AG04450 (cell line): ENCODE data around the gene SLC35E1. TPM values are rescaled to one million over a fixed set of nuclear protein-coding genes. Genes with fewer than 3 reads are reported as not detected.

Experiments used
- CTCF ChIA-PET: fragments of 300-600, 350-600 bp; formaldehyde crosslinking; extraction: SDS; loops from one replicate; lab custom pipeline; 2022; ENCODE audit warnings: antibody characterized with exemption, inconsistent platforms; lab: Charles Lee
- POLR2A ChIA-PET: fragments of 350-600 bp; formaldehyde crosslinking; extraction: SDS; loops from one replicate; lab custom pipeline; 2021; ENCODE audit warnings: antibody characterized with exemption, inconsistent platforms; lab: Yijun Ruan, JAX
- DNase-seq: peaks from one replicate; pipeline ENCODE4 v3.0.0-alpha.2; 2011; ENCODE audit warnings: low read depth, low spot score
- H3K27ac ChIP-seq: one replicate; pipeline ENCODE4 v1.5.1; 2012; ENCODE audit warnings: low read depth, low read length, control low read depth
- H3K27me3 ChIP-seq: one replicate; pipeline ENCODE4 v1.6.0; 2012; ENCODE audit warnings: low read length; ENCODE audit not compliant: control insufficient read depth, insufficient read depth
- H3K4me3 ChIP-seq: 2 replicates; pipeline ENCODE4 v1.5.1; 2011; ENCODE audit warnings: mild to moderate bottlenecking, low read depth, low read length, control low read depth
- H3K9me3 ChIP-seq: 2 replicates; pipeline ENCODE4 v1.5.1; 2012; ENCODE audit warnings: low read length; ENCODE audit not compliant: control insufficient read depth, insufficient read depth
- CTCF ChIP-seq: IDR thresholded peaks from 2 replicates; pipeline ENCODE4 v1.5.1; 2011; ENCODE audit warnings: low read depth, low read length, control low read depth, inconsistent platforms
- polyA plus RNA-seq: library from polyadenylated mRNA; depleted of rRNA; stranded (reverse); fragments of >200 nt; gene quantifications from 2 replicates; pipeline ENCODE4 v1.2.3, GENCODE V29; 2011

SLC35E1 gene
- polyA plus RNA-seq, 1 experiment, result 35.7 TPM

- Histone ChIP-seq H3K4me3 (no peak overlapping the region), H3K27ac (no peak overlapping the region), H3K27me3 (no peaks in the 10 kb centered on the region), H3K9me3 (no peaks in the 10 kb centered on the region)
- no peak for DNase-seq
- no peak for TF ChIP-seq CTCF
- CTCF ChIA-PET, result no interaction called here
- POLR2A ChIA-PET, result no interaction called here
Measured at GRCh38 chr19:16618248-16618647, 46.0 kb upstream of the SLC35E1 start.

DNA sequence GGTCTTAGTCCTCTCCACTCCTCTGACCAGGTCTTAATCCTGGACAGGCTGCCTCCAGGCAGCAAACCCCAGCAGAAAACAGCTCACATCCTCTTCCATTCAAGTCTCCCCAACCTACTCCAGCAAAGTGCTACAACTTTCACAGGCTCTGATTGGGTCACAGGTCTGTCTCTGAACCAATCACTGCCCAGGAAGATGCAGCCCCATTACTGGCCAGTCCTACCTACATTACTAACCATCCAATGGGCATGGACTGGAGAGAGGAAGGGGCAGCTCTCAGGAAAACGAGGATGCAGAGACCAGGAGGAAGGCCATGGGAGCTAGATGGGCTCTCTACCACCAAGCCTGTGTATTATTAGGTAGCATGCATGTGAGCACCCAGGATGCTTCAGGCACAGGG, 43.6 kb upstream of the SLC35E1 start:
- no peak for DNase-seq
- TF ChIP-seq CTCF, result no peak
- no peaks in the 10 kb centered on the region for H3K27me3 ChIP-seq
- CTCF ChIA-PET, result no interaction called here
- no peak overlapping the region for H3K27ac ChIP-seq
- no peaks in the 10 kb centered on the region for H3K9me3 ChIP-seq
- POLR2A ChIA-PET, result interaction anchor here (0.7 to 1.2 kb wide), 2 partner anchors 13 to 130 kb away, joined by 3 to 14 read pairs; partner anchors contain the start of gene MED26
- no peak overlapping the region for H3K4me3 ChIP-seq

GRCh38 chr19:16614941-16615340, 42.7 kb upstream of the SLC35E1 start:
- POLR2A ChIA-PET, result interaction anchor here (1.2 kb wide), 1 partner anchor 14 kb away, joined by 14 read pairs; the partner anchor contains the start of gene MED26
- no peak for TF ChIP-seq CTCF
- DNase-seq, result no peak
- H3K4me3 ChIP-seq, result no peak overlapping the region
- no peaks in the 10 kb centered on the region for H3K9me3 ChIP-seq
- H3K27ac ChIP-seq, result no peak overlapping the region
- CTCF ChIA-PET, result no interaction called here
- H3K27me3 ChIP-seq, result no peaks in the 10 kb centered on the region

- Histone ChIP-seq H3K27me3 (no peaks in the 10 kb centered on the region), H3K9me3 (no peaks in the 10 kb centered on the region), H3K27ac (no peak overlapping the region), H3K4me3 (no peak overlapping the region)
- no peak for DNase-seq
- POLR2A ChIA-PET, result no interaction called here
- TF ChIP-seq CTCF, result no peak
- CTCF ChIA-PET, result no interaction called here
Measured at GRCh38 chr19:16613841-16614240, 41.6 kb upstream of the SLC35E1 start.

- TF ChIP-seq CTCF, result no peak
- ChIA-PET CTCF (interaction anchor here (1.3 kb wide), 1 partner anchor 12 kb away, joined by 3 read pairs; no protein-coding TSS in a partner anchor), POLR2A (no interaction called here)
- Histone ChIP-seq H3K27ac (no peak overlapping the region), H3K9me3 (no peaks in the 10 kb centered on the region), H3K4me3 (no peak overlapping the region), H3K27me3 (no peaks in the 10 kb centered on the region)
- no peak for DNase-seq
Measured at GRCh38 chr19:16612636-16613035, 40.4 kb upstream of the SLC35E1 start.
